H1 (cell line): ENCODE results near the gene EPHB3. TPM values are rescaled to one million over a fixed set of nuclear protein-coding genes. Genes with fewer than 3 reads are reported as not detected.

Source experiments
- BRCA1 ChIP-seq: IDR thresholded peaks from 2 replicates; pipeline ENCODE4 v1.6.1; 2012; ENCODE audit warnings: low read depth, low read length, improper control_type of control experiment
- FOSL1 ChIP-seq: IDR thresholded peaks from 2 replicates; pipeline ENCODE4 v1.6.1; 2011; ENCODE audit warnings: mild to moderate bottlenecking, low read depth, low read length, moderate library complexity; ENCODE audit not compliant: insufficient read depth
- SAP30 ChIP-seq: fragments of 300-600 bp; sonication (generic); IDR thresholded peaks from 2 replicates; pipeline ENCODE4 v1.7.1; 2012; ENCODE audit warnings: low read length, moderate library complexity, mild to moderate bottlenecking, inconsistent platforms; ENCODE audit not compliant: insufficient read depth, insufficient replicate concordance
- SUZ12 ChIP-seq: fragments of 200-600 bp; sonication (generic); IDR thresholded peaks from 2 replicates; pipeline ENCODE4 v1.6.1; 2012; ENCODE audit warnings: mild to moderate bottlenecking, inconsistent platforms, low read length, moderate library complexity, mixed read lengths
- TBP ChIP-seq: IDR thresholded peaks from 2 replicates; pipeline ENCODE4 v1.6.1; 2011; ENCODE audit warnings: low read depth, low read length, improper control_type of control experiment
- ZNF274 ChIP-seq: IDR thresholded peaks from 2 replicates; pipeline ENCODE4 v1.7.0; 2012; ENCODE audit warnings: low read length, borderline replicate concordance; ENCODE audit errors: extremely low read depth
- polyA plus RNA-seq, 7 experiments: library from polyadenylated mRNA; depleted of rRNA in 3 of 7; stranded (reverse) in 5 of 7; unstranded in 2 of 7; fragments of >200 nt in 5 of 7; fragments of 200-250 nt in 2 of 7; gene quantifications; 1 replicate in 5 of 7; 2 replicates in 1 of 7; 4 replicates in 1 of 7; pipeline versions ENCODE4 v1.2.1 to v1.2.3, GENCODE V29; 2011 to 2013; ENCODE audit warnings: missing spikeins in 2 of 7, mixed read lengths in 2 of 7
- total RNA-seq: library from RNA; stranded (reverse); fragmentation: NEBNext Ultra II Directional; extraction: Animal tissue kit (Norgen Biotek cat#: 25700); gene quantifications from 2 replicates; pipeline ENCODE4 v1.2.1, GENCODE V29; 2021

The EPHB3 gene
- total and polyA plus RNA-seq, 2 of the 8 experiments (the other 6 are each of a cell fraction or from before 2014, with no cell fraction given): 0.41 to 0.91 TPM

- TF ChIP-seq SAP30: no peak
- TF ChIP-seq SUZ12: 0 out of 2 replicates have a peak, but pooled peaks have one; percentile 6
- no peak for TF ChIP-seq TBP
- no peak for TF ChIP-seq BRCA1
- no peak for TF ChIP-seq ZNF274
- no peak for TF ChIP-seq FOSL1
Measured at GRCh38 chr3:184563941-184564684, 2.5 kb downstream of the EPHB3 start (continued).
